NCI-H774 (cell line): Measurements from ENCODE around the gene AQP12B.
"Not testable (repeated sequence)": the region's sequence is repeated elsewhere in the genome, so short reads cannot be mapped to it uniquely, and the experiment has no call there.

Source experiments
- DNase-seq: peaks from one replicate; lab custom pipeline; 2025; lab: John Stamatoyannopoulos, UW

The AQP12B gene

DNA sequence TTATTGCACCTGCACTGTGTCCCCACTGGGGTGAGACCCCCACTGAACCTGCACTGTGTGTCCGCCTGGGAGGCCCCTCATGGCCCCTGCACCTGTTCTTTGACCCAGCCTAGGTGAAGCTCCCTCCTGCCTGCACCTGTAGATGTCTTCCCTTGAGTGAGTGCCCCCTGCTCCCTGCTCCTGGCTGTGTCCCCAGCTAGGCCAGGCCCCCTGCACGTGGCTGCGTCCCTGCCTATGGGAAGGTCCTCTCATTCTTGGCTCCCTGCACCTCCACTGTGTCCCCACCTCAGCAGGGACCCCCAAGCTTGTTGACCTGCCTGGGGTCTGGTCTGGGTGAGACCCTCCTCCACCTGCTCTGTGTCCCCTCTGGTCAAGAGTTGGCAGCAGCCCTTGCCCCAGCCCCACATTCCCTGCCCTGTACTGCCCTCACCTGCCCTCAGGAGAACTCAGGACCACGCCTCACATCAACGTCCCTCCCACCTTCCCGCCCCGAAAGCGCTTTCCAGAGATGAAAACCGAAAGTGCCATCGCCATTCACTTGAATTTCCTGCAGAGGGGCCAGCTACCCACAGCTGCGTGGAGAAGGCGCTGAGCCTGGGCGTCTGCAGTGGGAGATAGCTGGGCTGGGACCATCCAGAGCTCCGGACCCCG is 769 bp upstream of the AQP12B start:
- not testable (repeated sequence) for DNase-seq

DNA sequence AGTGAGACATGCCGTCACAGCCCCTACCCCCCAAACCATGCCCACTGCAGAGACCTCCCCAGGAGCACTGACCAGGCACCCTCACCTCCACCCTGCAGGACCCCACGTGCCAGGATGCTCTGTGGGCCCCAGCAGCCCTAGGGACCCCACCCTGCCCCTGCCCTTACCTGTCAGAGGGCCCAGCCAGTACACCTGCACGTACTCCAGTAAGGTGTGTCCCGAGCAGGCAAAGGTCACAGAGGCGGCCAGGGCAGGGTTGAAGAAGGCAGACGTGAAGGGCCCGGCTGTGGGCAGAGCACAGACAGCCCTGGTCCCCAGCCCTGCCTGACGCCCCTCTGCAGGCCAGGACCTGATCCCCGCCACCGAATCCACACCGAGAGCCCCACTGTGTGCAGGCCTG is 2.5 kb downstream of the AQP12B start:
- not testable (repeated sequence) for DNase-seq

DNA sequence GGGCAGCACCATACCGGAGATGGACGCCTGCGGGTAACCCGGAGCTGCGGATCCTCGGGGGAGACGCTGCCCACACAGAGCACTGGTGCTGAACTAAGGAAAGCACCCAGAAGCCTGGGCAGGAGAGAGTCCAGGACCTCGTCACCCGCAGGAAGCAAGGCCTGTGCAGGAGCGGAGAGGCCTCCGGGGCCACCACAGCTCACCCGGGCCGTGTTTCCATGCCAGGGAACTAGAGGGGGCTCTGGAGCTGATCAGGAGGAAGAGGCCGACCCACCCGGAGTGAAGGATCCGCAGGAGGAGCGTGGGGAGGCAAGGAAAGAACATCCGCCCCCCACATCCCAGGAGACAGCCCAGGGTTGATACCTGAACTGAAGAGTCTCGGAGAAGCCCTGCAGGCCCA is 3.8 kb downstream of the AQP12B start:
- not testable (repeated sequence) for DNase-seq

DNA sequence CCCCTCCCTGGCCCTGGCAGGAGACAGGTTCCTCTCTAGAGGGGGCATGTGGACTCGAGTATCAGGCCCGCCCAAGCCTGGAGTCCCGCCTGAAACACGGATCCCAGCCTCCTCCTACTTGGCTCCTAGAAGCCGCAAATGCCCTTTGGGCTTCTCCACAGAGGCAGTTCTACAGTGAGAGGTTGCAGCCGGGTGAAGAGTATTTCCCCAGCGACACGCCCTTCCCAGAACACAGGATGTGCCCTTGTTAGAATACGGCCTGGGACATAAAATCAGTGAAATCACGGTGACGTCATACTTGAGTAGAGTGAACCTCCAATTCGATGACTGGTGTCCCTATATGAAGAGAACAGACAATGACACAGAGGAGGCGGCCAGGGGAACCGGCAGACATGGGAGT is 4.6 kb downstream of the AQP12B start:
- DNase-seq = not testable (repeated sequence)

DNA sequence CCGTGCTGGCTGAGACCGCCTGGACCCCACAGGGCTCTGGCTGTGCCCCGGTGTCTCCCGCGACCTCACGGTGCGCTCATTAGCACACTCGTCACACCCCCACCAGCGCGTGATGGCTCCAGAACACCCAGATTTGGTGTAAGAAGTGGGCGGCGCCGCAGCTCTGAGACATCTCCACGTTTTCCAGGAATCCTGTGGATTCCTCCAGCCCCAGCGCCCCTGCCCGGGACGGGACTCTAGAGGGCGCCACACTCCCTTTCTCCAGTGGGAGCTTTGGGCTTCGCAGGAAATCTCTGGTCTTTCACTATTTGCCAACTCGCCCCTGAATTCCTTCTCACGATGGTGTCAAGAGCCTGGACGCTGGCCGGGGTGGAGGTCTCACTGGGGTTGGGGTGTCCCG is 7.3 kb downstream of the AQP12B start:
- DNase-seq = not testable (repeated sequence)

DNA sequence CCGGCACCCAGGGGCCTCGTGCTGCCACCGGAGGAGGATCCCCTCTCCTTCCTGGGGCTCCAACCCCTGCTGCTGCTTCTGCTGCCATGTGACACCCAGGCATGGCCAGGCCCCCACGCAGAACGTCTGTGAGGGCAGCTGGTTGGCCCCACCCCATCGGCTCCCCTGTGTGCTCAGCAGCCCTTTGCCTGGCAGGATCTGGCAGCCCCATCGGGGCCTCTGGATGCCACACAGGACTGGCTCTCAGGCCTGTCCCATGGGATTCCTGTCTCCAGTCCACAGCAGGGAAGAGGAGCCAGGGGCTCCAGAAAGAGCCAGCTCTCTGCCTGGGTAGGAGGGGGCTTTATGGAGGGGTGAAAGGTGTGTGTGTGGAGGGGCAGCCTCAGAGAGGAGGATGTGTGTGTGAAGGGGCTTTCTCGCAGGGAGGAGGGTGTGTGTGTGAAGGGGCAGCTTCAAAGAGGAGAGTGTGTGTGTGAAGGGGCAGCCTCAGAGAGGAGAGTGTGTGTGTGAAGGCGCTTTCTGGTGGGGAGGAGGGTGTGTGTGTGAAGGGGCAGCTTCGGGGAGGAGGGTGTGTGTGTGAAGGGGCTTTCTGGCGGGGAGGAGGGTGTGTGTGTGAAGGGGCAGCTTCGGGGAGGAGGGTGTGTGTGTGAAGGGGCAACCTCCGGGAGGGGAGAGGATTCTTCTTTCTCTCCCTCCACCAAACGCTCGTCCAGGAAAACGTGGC is 8.1 kb downstream of the AQP12B start:
- not testable (repeated sequence) for DNase-seq

DNA sequence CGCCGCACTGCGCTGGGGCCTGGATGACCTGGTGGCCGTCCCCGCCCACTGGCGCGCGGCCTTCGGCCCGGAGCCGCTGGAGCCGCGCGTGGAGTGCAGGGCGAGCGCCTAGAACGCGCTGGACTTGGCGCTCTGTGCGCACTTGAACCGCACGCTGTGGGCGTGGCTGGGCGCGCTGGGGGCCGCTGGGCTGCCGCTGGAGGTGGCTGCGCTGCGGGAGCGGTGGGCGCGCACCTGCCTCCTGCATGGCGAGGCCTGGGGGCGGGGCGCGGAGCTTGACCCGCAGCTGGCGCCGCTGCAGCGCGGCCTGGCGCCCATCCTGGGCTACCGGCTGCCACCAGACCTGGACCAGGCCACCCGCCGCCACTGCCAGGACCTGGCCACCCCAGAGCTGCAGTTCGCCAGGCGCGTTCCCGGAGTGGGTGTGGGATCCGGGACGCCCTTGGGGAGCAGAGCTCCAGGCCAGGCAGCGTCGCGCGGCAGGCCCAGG is 9.9 kb downstream of the AQP12B start:
- no peak for DNase-seq

DNA sequence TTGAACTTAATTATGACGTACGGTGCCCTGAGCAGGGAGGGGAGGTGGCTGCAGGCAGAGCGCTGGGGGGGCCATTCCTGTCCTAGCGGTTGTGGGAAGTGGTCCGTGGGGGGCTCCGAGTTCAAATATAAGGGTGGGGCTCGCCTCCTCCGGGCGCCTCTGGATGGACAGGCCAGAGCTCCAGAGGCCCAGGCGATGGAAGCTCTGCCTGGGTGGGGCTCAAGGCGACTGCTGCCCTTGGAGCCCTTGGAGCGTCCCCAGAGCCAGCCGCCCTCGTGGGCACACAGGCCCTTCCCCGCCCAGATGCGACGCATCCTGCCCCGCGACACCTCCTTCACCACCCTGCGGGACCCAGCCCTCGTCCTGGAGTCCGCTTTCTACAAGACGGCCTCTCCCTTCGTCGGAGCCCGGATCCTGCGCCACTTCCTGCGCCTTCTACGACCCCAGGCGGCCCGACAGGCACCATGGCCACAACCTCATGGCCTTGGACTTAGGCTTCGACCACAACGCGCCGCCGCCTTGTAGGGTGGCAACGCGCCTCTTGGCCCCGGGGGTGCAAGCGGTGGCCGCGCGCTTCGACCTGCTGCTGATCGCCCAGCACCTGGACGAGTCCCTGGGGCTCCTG is 10.5 kb downstream of the AQP12B start:
- no peak for DNase-seq

DNA sequence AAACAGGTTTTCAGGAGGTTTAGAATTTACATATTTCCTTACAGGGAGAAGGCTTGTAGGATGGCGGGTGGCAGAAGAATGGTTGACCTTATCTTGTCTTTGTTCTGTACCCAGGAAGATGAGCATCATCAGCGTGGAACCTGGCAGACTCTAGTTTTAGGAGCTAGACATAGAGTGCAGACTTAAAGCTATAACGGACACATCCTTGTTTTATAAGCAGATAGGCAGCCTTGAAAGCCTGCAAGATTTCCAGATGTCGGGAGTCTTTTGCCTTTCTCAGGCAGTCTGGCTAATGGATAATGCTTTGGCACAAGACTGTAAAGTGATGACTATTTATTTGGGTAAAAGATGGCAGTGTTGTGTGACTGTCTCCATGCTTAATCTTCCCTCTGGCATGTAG is 11.7 kb downstream of the AQP12B start:
- DNase-seq = no peak

DNA sequence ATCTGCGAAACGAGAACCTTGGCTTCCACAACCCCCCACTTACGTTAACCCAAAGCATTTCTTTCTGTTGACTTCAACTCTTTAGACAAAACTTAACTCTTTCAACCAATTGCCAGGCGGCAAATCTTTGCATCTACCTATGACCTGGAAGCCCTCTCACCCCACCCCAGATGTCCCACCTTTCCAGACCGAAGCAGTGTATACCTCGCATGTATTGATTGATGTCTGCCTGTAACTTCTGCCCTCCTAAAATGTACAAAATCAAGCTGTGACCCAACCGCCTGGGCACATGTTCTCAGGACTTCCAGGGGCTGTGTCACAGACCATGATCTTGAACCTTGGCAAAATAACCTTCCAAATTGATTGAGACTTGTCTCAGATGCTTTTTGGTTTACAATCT is 12.3 kb downstream of the AQP12B start:
- DNase-seq = no peak

DNA sequence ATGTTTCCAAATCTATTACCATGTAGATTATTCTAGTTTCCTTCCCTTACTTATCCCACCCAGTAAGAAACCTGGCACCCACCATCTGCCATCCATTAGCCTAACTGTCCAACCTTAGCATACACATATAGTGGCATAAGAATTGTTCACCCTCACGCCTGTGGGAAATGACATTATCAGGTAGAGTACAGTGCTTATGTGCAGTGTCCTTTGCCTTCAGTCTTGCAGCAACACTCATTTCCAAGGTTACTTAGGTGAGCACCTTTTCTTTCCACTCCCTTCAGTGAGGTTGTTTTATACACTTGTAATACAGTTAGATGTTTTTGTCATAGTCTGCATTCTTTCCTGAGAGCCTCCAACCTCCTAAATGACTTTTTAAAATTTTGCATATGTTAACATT is 18.1 kb downstream of the AQP12B start:
- no peak for DNase-seq

DNA sequence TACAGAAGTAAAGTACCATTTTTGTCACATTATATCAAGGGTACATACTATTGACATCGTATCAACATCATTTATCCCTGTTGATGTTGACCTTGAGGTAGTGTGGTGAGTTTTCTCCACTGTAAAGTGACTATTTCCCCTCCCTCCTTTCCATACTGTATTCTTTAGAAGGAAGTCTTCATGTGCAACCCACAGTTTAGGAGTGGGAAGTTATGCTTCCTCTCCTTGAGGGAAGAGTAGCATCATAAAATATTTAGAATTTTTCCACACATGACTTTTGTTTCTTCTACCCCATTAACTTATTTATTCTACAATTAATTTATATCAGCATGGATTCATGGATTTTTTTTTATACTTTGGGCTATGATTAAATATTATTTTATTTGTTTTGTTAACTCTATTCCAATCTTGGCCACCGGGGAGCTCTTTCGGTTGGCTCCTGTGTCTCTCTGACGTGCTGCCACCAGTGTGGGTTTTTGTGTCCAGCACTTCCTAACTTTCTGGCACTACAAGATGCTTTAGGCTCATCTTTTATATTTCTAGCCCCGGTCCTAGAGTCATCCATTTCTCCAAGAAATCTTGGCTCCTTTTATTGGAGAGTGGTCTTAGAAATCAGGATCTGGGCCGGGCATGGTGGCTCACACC is 19.0 kb downstream of the AQP12B start:
- no peak for DNase-seq

DNA sequence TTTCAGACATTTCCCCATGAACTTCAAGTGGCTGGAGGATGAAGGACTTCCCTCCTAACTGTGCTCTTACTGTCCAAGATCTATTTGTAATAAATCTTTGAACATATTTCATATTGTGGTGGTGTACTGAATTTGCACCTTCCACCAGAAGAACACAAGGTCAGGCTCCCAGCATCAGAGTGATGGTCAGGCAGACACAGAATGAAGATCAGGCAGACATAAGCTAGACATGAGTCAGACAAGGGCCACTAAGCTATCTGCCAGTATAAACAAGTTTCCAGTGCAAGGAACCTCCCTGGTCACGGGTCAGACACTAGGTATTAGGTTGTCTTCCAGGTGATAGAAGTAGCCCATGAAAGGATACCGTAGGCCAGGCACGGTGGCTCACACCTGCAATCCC is 20.0 kb downstream of the AQP12B start:
- DNase-seq = no peak

DNA sequence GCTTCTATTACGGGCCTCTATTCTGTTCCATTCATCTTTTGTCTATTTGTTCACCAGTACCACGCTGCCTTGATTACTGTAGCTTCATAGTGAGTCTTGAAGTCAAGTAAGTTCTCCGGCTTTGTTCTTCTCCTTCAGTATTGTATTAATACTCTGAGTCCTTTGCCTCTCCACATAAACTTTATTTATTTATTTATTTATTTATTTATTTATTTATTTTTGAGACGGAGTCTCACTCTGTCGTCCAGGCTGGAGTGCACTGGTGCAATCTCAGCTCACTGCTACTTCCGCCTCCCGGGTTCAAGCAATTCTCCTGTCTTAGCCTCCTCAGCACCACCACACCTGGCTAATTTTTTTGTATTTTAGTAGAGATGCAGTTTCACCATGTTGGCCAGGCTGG is 22.8 kb downstream of the AQP12B start:
- not testable (repeated sequence) for DNase-seq

DNA sequence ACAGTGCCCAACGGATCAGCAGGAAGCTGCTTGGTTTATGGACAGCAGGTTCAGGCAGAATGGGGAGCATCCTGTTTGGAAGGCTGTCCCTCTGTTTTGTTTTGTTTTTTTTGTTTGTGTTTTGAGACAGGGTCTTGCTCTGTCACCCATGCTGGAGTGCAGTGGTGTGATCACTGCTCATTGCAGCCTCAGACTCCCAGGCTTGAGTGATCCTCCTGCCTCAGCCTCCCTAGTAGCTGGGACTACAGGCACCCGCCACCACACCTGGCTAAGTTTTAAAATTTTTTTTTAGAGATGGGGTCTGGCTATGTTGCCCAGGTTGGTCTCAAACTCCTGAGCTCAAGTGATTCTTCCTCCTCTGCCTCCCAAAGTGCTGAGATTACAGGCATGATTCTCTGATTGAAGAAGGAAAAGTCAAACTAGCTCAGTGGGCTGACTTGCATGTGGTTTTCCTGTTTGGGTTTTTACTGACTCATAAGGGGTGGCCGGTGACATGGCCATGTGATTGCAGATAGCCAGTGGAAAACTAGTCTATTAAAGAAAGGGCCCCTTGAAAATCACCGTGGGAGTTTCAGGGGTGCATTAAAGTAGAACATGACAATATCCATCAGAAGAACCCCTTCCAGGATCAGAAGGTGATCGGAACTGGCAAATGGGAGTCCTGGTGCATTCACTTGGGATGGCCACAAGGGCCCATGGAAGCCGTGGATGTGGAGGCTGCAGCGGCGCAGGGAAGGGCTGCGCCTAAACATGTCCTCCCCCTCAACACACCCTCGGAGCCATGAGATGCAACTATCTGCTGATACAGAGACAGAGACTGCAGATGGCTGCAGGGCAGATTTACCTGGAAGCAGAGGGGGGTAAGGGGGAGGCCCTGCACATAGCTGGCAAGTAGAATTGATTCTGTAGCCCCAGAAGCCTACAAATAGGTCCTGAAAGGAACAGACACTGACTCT is 26.5 kb downstream of the AQP12B start:
- DNase-seq = no peak

DNA sequence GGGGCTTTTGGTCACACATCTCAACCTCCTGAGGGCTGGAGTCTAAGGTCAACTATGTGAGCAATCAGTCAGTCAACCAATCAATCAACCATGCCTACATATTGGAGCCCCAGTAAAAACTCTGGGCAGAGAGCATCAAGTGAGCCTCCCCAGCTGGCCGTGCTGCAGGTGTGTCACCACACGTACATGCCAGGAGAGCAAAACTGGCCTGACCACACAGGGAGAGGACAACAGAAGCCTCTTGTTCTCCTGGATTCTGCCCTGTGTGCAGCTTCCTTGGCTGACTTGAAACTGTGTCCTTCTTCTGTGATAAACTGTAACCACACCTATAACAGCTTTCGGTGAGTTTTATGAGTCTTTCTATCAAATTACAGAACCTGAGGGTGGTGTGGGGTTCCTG is 31.5 kb downstream of the AQP12B start:
- no peak for DNase-seq

DNA sequence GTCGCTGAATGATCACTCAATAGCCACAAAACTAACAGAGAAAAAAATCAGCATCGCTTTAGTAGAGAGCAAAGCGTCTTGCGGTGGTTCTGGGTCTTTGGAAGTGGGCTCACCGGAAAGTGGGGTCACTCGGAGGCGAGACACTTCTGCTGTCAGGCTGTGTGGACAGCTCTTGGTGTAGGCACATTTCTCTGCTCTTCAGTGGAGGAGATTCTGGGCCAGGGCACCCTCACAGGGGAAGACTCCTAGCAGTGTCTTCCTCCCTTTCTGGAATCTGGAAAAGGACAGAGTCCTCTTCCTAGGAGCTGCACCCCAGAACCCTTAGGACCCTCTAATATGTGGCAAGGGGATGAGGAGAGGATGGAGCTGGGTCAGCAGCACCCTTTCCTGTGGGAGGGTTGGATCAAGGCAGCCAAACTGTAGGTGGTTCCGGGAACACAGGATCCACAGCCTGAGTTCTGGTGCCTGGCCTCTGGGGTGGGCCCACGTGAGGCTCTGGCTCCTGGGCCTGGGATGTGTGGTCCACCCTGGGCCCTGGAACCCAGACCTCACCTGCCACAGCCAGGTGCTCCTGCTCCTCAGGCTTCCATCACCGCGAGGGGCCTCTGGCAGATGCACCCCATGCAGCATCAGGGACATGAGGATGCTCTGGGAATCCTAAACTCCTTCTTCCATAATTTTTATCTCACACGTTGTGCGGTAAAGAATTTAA is 32.3 kb downstream of the AQP12B start:
- no peak for DNase-seq

DNA sequence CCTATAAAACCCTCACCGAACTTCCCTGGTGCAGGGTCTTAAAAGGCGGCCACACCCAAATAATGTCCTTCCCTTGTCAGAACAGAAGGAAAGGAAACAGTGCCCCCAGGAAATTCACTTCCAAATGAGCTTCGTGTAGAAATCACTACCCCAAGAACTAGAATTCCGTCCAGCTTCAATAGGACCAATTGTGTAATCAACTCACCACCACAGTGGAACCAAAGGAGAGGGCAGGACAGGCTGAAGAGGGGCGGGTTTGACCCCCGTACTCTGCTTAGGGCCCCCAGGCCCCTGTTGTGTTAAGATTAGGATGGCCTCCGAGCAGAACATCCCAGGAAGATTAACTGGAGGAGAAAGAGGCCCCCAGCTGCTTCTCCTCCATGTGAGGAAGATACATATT is 33.4 kb downstream of the AQP12B start:
- DNase-seq = no peak

DNA sequence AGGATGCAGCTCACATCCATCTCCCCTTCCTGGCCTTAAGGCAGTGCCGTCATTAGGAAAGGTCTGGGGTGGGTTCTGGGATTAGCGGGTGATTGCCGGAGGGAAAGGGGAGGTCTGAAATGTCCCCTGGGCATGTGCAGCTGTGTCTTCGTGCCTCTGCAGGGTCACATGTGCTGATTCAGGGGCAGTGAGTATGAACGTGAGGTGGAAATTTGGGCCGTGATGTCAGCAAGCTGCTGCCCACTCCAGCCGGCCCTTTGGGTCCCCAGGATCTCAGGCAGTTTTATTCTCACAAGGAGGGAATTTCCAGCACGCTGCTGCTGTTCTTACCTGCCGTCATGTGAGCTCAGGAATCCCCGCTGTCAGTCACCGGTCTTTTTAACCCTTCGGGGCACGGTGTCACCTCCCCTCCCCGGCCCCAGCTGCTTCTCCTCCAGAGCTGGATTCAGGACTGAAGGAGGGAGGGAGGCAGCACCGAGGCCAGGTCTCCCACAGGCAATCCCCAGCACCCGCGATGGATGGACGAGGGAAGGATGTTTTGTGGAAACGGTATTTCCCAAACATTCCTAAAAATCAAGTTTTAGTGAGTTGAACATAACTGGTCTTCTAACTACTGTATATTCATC is 33.9 kb downstream of the AQP12B start:
- DNase-seq = no peak

DNA sequence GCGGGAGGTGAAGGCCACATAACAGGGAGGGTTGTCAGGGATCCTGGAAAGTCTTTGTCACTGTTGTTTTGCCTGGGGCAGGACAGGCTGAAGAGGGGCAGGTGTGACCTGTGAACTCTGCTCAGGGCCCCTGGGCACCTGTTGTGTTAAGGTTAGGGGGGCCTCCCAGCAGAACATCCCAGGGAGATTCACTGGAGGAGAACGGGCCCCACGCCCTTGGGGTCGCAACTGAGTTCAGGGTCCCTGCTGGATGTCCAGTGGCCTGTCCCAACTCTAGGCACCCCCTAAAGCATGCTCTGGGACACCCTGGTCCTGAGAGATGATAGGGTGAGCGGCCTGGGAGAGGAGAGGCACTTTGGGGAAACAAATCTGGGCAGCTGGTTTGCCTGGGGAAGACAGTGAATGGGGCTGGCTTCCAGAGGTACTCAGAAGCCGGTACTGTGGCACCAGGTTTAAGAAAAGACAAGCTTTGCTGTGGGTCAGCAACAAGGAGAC is 34.5 kb downstream of the AQP12B start:
- DNase-seq = no peak
